ENCODE data around the gene FARS2.

FARS2 gene

DNA sequence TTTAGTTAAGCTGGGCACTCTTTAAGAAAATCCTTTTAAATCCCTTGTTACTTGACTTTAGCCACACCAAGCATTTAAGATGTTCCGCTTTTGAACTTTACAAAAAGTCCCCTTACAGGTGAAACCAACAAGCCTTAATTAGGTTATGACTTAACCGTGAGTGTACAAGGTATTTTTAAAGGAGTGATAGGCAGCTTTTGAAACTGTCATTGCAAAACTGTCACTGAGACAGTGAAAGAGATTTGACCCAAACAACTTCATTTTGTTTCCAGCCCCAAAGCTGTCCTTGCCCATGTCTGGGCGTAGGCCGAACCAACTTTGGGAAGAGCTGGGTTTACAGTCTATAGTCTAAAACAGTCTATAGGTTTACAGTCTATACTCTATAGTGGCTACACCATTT is 305.4 kb downstream of the FARS2 start:
- H3K4me3 ChIP-seq: no peak overlapping the region
- H3K27ac ChIP-seq: no peak overlapping the region
- TF ChIP-seq, protein P1, sequence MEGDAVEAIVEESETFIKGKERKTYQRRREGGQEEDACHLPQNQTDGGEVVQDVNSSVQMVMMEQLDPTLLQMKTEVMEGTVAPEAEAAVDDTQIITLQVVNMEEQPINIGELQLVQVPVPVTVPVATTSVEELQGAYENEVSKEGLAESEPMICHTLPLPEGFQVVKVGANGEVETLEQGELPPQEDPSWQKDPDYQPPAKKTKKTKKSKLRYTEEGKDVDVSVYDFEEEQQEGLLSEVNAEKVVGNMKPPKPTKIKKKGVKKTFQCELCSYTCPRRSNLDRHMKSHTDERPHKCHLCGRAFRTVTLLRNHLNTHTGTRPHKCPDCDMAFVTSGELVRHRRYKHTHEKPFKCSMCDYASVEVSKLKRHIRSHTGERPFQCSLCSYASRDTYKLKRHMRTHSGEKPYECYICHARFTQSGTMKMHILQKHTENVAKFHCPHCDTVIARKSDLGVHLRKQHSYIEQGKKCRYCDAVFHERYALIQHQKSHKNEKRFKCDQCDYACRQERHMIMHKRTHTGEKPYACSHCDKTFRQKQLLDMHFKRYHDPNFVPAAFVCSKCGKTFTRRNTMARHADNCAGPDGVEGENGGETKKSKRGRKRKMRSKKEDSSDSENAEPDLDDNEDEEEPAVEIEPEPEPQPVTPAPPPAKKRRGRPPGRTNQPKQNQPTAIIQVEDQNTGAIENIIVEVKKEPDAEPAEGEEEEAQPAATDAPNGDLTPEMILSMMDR (IDR thresholded peaks at IDR 0.05): no peak
- no peak for DNase-seq (ENCODE audit: low spot score)

DNA sequence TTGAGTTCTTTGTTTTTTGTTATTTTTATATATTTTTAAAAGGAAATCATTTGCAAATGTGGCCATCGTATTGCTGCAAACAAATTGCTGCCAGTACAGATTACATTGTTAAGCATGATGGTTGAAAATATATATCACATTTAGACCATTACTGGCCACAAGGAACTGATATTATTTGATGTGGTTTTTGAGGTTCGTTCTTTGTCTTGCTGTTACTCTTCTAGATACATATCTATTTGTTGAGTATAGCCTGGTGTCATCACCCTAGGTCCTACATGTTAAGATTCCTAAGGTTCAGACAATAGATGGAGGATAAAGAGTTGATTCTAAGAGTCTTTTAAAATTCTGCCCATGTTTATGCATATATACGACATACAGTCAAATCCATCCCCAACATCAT is 306.0 kb downstream of the FARS2 start:
- Histone ChIP-seq H3K27ac (no peak overlapping the region), H3K4me3 (no peak overlapping the region)
- DNase-seq (ENCODE audit: low spot score): no peak
- TF ChIP-seq, protein P1 (IDR thresholded peaks at IDR 0.05): no peak

DNA sequence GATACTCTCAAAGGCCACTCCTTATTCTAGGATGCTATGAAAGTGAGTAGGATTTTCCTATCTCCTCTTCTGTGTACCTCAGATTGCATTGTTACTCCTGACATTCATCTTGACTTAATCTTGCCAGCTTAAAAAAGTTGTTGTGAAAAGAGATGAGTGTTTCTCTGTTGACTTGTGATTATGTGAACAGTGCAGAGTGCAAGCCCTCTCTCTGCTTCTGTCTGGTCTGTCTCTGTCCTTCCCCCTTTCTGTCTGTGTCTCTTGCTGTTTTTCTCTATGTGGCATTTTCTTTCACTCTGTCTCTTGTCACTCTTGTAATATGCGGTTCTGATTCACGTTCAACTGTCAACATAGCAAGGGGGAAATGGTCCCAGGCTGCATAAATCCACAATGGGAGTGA is 306.6 kb downstream of the FARS2 start:
- Histone ChIP-seq H3K27ac (no peak overlapping the region), H3K4me3 (no peak overlapping the region)
- DNase-seq (ENCODE audit: low spot score): no peak
- TF ChIP-seq, protein P1 (IDR thresholded peaks at IDR 0.05): no peak

DNA sequence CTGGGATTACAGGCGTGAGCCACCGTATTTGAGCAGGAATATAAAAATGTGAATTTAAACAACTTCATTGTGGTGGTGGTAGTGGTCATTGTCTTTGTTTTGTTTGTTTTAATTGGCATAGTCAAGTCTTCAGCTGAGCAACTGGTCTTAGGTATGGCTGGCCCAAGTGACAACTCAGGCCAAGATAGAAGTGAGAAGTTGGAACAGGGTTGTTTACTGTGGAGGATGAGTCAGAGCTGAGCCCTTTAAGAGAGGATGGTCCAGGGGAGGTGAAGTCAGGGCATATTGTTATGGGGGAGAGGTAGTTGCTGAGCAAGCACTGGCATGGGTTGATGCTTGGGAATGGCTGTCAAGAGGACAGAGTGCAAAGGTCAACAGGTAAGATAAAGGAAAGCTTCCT is 308.2 kb downstream of the FARS2 start:
- DNase-seq (ENCODE audit: low spot score): no peak
- TF ChIP-seq, protein P1 (IDR thresholded peaks at IDR 0.05): no peak
- no peak overlapping the region for H3K27ac ChIP-seq
- no peak overlapping the region for H3K4me3 ChIP-seq

DNA sequence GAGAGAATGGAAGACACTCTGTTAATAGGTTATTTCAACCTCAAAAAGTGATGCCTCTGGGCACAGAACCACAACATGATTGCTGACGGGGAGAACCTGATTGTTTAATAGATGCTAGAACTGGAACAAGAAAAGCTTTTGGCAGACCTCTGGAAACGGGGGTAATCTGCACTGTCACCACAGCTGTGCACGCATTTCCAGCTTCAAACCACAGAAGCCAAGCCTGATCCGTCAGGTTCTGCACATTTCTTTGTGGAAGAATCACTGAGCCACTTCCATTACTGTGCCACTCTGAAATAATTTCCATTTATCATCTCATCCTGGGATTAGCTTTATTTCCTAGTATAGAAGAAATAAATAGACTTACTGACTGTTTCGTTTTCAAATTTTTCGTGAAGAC is 309.3 kb downstream of the FARS2 start:
- DNase-seq (ENCODE audit: low spot score): no peak
- H3K4me3 ChIP-seq: no peak overlapping the region
- H3K27ac ChIP-seq: no peak overlapping the region
- TF ChIP-seq, protein P1 (IDR thresholded peaks at IDR 0.05): no peak

DNA sequence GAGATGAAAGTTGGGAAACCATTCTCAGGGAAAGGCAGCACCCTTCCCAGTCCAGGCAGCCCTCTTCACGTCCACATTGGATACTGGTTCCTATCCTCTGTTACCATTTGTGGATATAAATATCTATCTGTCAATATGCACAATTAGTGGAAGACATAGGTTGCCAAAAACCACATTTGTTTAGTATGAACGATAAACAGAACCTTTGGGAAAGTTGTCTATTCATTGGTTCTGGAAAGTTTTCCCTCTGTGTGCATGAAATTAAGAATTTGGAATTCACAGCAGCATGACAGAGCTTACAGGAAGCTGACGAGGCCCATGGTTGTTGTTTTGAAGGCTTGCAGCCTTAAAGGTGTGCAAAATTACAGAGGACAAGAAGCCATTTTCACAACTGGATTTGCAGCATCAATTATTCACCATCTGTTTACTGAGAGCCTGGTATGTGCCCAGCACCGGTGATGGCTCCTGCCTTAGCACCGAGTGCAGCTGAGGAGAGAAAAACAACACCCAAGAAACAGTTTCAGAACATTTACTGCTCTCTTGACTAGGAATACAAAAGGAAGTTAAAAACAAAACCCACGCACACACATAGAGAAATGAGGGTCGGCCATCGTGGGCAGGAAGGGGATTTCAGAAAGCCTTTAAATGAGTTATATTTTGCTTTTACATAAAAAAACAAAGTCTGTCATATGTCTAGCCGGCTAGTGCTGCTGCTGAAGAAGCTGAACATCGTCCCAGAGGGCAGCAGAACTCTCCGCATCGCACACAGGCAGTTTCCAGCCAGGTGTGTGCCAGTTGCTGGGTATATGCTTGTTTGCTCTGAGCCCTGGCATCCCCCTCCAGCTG is 319.6 kb downstream of the FARS2 start:
- H3K27ac ChIP-seq: no peak overlapping the region
- no peak for DNase-seq (ENCODE audit: low spot score)
- H3K4me3 ChIP-seq: no peak overlapping the region
- TF ChIP-seq, protein P1 (IDR thresholded peaks at IDR 0.05): no peak

DNA sequence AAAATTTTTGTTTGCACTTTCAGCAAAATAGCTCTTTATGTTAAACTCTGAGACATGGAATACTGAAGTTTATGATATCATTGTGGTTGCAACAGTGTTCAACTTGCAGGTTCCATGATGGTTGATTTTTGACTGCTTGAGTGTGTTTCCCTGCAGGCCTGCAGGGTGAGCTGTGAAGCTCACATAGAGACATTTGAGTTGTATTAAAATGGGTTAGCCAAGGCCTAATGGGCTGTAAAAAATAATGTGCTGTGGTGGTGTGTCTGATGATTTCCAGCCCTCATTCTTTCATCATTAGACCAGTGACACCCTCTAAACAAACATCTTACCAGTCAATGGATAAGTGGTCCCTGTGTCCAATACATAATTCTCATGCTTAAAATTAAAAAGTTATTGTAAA is 321.4 kb downstream of the FARS2 start:
- TF ChIP-seq, protein P1 (IDR thresholded peaks at IDR 0.05): no peak
- Histone ChIP-seq H3K27ac (no peak overlapping the region), H3K4me3 (no peak overlapping the region)
- no peak for DNase-seq (ENCODE audit: low spot score)

Measured in coronary artery (tissue), 2 donors.